Placental pericyte (primary cell): ENCODE data around the gene IL13. TPM values are rescaled to one million over a fixed set of nuclear protein-coding genes. Genes with fewer than 3 reads are reported as not detected.

Source experiments
- total RNA-seq: library from RNA; depleted of rRNA; stranded (reverse); fragments of >200 nt; gene quantifications from 2 replicates; pipeline ENCODE4 v1.2.3, GENCODE V29; 2012

IL13 gene
- not detected in 2 replicates for total RNA-seq

DNA sequence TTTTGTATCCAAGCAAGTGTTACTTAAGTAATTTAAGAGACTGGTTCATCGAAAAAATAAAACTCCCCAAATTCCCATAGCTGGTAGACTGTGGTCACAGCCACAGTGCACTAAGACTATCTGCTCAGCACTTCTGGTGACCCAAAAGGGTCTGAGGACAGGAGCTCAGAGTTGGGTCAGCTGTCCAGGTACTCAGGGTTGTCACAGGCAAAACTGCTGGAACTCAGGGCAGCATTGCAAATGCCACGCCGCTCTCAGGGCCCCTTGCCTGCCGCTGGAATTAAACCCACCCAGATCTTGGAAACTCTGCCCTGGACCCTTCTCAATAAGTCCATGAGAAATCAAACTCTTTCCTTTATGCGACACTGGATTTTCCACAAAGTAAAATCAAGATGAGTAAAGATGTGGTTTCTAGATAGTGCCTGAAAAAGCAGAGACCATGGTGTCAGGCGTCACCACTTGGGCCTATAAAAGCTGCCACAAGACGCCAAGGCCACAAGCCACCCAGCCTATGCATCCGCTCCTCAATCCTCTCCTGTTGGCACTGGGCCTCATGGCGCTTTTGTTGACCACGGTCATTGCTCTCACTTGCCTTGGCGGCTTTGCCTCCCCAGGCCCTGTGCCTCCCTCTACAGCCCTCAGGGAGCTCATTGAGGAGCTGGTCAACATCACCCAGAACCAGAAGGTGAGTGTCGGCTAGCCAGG is at the start of gene IL13:
Gene IL13 (plus strand): TSS at position 498 of the 705 bp plus-strand sequence. CDS start 14 bp downstream, at position 512.

DNA sequence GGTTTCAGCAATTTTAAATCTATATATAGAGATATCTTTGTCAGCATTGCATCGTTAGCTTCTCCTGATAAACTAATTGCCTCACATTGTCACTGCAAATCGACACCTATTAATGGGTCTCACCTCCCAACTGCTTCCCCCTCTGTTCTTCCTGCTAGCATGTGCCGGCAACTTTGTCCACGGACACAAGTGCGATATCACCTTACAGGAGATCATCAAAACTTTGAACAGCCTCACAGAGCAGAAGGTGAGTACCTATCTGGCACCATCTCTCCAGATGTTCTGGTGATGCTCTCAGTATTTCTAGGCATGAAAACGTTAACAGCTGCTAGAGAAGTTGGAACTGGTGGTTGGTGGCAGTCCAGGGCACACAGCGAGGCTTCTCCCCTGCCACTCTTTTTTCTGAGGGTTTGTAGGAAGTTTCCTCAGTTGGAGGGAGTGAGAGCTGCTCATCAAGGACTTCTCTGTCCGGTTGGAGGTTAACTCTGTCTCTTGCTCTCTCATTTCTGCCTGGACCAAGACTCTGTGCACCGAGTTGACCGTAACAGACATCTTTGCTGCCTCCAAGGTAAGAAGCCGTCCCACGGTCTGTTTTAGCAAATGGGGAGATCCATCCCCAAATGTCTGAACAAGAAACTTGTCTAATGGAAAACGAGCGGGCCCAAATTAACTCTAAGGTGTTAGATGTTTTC is 16.1 kb downstream of the IL13 start, which contains the start of gene IL4:
Gene IL4 (plus strand): TSS at position 51 of the 692 bp plus-strand sequence. CDS start 62 bp downstream, at position 113.

Other genes with a start within 250 kb of the IL13 start
- gene IRF1, start 167.4 kb upstream of the IL13 start, total RNA-seq: 58.0 and 94.3 TPM in 2 replicates
- not detected in 2 replicates for gene IL5, start 114.7 kb upstream of the IL13 start, total RNA-seq
- 33.8 and 48.4 TPM in 2 replicates for gene RAD50, start 101.2 kb upstream of the IL13 start, total RNA-seq
- gene IL4, start 15.8 kb downstream of the IL13 start, total RNA-seq: not detected in 2 replicates
- 9.4 and 10.1 TPM in 2 replicates for gene KIF3A, start 79.4 kb downstream of the IL13 start, total RNA-seq
- gene CCNI2, start 89.3 kb downstream of the IL13 start, total RNA-seq: not detected in 2 replicates
- gene SEPTIN8, start 119.1 kb downstream of the IL13 start, total RNA-seq: 31.1 and 67.0 TPM in 2 replicates
- not detected in 2 replicates for gene SOWAHA, start 155.1 kb downstream of the IL13 start, total RNA-seq
- 2.0 and 8.9 TPM in 2 replicates for gene SHROOM1, start 172.5 kb downstream of the IL13 start, total RNA-seq
- gene GDF9, start 208.3 kb downstream of the IL13 start, total RNA-seq: 0.22 TPM in 1 of 2 replicates, not detected in the other
- 50.3 and 62.1 TPM in 2 replicates for gene UQCRQ, start 208.5 kb downstream of the IL13 start, total RNA-seq
- 0.22 and 0.43 TPM in 2 replicates for gene LEAP2, start 215.5 kb downstream of the IL13 start, total RNA-seq